A673 (cell line): Measurements from ENCODE around the gene DYRK1A.

ENCODE experiments used
- EZH2 ChIP-seq: fragments of 200-600 bp; sonication (generic); IDR thresholded peaks from 2 replicates; pipeline ENCODE4 v1.6.1; 2017; ENCODE audit warnings: borderline replicate concordance, low read depth, mild to moderate bottlenecking, mixed read lengths, antibody characterized with exemption, low read length; ENCODE audit not compliant: poor library complexity, severe bottlenecking
- TF ChIP-seq, protein P1 (sequence below): fragments of 300-800, 200-600 bp; sonication (generic); conservative IDR thresholded peaks from 2 replicates; pipeline ENCODE4 v1.5.1; 2017; ENCODE audit warnings: low read depth, mild to moderate bottlenecking, antibody characterized with exemption, low read length, moderate library complexity, mixed read lengths

DNA sequence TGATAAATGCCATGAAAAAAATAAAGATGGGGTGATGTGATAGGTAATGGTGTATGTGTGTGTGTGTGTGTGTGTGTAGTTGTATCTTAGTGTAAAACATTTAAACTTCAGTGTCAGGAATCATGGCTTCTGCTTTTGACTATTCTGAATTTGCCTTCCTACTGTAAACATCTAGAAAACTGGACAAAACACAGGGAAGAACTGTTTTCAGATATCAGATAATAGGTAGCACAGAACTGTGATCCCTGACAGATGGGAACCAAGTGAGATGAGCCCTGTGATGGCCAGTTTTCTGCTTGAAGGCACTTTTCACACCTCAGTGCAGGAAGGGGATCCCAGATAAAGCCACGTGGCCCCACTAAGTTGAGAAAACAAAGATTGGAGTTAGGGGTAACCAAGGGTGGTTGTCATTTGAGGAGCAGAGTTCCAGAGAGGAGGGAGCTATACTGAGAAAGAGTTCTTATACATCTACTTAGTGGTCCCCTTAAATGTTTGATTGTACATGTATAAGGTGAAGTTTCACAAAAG, 17.3 kb downstream of the DYRK1A start:
- TF ChIP-seq, protein P1, sequence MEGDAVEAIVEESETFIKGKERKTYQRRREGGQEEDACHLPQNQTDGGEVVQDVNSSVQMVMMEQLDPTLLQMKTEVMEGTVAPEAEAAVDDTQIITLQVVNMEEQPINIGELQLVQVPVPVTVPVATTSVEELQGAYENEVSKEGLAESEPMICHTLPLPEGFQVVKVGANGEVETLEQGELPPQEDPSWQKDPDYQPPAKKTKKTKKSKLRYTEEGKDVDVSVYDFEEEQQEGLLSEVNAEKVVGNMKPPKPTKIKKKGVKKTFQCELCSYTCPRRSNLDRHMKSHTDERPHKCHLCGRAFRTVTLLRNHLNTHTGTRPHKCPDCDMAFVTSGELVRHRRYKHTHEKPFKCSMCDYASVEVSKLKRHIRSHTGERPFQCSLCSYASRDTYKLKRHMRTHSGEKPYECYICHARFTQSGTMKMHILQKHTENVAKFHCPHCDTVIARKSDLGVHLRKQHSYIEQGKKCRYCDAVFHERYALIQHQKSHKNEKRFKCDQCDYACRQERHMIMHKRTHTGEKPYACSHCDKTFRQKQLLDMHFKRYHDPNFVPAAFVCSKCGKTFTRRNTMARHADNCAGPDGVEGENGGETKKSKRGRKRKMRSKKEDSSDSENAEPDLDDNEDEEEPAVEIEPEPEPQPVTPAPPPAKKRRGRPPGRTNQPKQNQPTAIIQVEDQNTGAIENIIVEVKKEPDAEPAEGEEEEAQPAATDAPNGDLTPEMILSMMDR, result no peak
- no peak for TF ChIP-seq EZH2
